ENCODE results near the gene ACTRT2. TPM values are rescaled to one million over a fixed set of nuclear protein-coding genes. Genes with fewer than 3 reads are reported as not detected.
A peak's percentile ranks its signal among the peaks of the same experiment; 100 is the strongest.

The ACTRT2 gene
- total and polyA plus RNA-seq, 2 experiments from 2014 or later: not detected

DNA sequence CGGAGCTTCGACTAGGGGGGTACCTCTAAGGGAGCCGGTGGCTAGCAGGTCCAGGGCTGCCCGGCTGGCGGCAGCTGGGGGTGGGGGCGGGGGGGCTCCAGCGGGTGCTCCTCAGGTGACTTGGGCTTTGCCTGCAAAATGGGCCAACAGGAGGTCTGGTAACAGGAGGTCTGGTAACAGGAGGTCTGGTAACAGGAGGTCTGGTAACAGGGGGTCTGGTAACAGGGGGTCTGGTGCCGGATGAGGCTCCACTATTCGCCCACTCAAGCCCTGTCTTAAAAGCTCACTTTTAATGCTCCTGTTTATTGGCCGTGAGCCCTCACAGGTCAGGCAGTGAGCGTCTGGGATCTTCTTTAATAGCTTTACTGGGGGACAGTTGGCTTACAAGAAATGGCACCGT lies 40.4 kb upstream of the ACTRT2 start:
- no peaks in the 10 kb centered on the region for H3K79me2 ChIP-seq (replicated peaks; ENCODE audit: insufficient read depth)
- H3K36me3 ChIP-seq (ENCODE audit: insufficient read depth): no peaks in the 10 kb centered on the region
- DNase-seq (ENCODE audit: low spot score): no peak
- no peak overlapping the region for H3K4me3 ChIP-seq
- peaks cover 6% of the 10 kb centered on the region; the same call in 2 of the 3 replicates for H3K4me1 Mint-ChIP-seq
- H3K9me2 ChIP-seq (ENCODE audit: insufficient read depth): no peaks in the 10 kb centered on the region
- H3K4me3 Mint-ChIP-seq: no peak overlapping the region
- peaks cover 1% of the 10 kb centered on the region; the same call in 2 of the 3 replicates for H3K36me3 Mint-ChIP-seq (ENCODE audit: low read depth)
- TF ChIP-seq, protein P1, sequence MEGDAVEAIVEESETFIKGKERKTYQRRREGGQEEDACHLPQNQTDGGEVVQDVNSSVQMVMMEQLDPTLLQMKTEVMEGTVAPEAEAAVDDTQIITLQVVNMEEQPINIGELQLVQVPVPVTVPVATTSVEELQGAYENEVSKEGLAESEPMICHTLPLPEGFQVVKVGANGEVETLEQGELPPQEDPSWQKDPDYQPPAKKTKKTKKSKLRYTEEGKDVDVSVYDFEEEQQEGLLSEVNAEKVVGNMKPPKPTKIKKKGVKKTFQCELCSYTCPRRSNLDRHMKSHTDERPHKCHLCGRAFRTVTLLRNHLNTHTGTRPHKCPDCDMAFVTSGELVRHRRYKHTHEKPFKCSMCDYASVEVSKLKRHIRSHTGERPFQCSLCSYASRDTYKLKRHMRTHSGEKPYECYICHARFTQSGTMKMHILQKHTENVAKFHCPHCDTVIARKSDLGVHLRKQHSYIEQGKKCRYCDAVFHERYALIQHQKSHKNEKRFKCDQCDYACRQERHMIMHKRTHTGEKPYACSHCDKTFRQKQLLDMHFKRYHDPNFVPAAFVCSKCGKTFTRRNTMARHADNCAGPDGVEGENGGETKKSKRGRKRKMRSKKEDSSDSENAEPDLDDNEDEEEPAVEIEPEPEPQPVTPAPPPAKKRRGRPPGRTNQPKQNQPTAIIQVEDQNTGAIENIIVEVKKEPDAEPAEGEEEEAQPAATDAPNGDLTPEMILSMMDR (conservative IDR thresholded peaks at IDR 0.05; ENCODE audit: low read depth in 2 of 2): no peak
- TF ChIP-seq, protein P2, sequence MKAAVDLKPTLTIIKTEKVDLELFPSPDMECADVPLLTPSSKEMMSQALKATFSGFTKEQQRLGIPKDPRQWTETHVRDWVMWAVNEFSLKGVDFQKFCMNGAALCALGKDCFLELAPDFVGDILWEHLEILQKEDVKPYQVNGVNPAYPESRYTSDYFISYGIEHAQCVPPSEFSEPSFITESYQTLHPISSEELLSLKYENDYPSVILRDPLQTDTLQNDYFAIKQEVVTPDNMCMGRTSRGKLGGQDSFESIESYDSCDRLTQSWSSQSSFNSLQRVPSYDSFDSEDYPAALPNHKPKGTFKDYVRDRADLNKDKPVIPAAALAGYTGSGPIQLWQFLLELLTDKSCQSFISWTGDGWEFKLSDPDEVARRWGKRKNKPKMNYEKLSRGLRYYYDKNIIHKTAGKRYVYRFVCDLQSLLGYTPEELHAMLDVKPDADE (IDR thresholded peaks at IDR 0.05): no peak
- TF ChIP-seq EZH2phosphoT487 (IDR thresholded peaks at IDR 0.05; ENCODE audit: unreplicated experiment): no peak
- no peak for TF ChIP-seq NANOG (IDR thresholded peaks at IDR 0.05; ENCODE audit: borderline replicate concordance)
- TF ChIP-seq ZNF331 (CRISPR knock-in tag; IDR thresholded peaks at IDR 0.05; ENCODE audit: low read depth): no peak
- no peak for TF ChIP-seq STAT1 (IDR thresholded peaks at IDR 0.05; ENCODE audit: unreplicated experiment)
- TF ChIP-seq POLR2AphosphoS5 (IDR thresholded peaks at IDR 0.05; ENCODE audit: low read depth): no peak
- TF ChIP-seq EZH2 (IDR thresholded peaks at IDR 0.05; ENCODE audit: low read depth, unreplicated experiment): no peak
- H2AFZ ChIP-seq: no peak overlapping the region
- no peak overlapping the region for H3K27ac Mint-ChIP-seq
- H3K27me3 ChIP-seq (ENCODE audit: insufficient read depth): no peaks in the 10 kb centered on the region
- H3K4me2 ChIP-seq: no peak overlapping the region
- H3K27me3 Mint-ChIP-seq (ENCODE audit: insufficient read depth, low read depth, poor library complexity): peaks cover 2% of the 10 kb centered on the region
- H3F3A ChIP-seq (replicated peaks; ENCODE audit: low read depth): no peaks in the 10 kb centered on the region
- no peaks in the 10 kb centered on the region for H4K20me1 ChIP-seq (replicated peaks; ENCODE audit: insufficient read depth)
- no peak overlapping the region for H3K27ac ChIP-seq (ENCODE audit: low read depth)
- H3K9me3 Mint-ChIP-seq: peaks cover 45% of the 10 kb centered on the region
- no peaks in the 10 kb centered on the region for H3K4me1 ChIP-seq (ENCODE audit: insufficient read depth)
- ATAC-seq: no peak

DNA sequence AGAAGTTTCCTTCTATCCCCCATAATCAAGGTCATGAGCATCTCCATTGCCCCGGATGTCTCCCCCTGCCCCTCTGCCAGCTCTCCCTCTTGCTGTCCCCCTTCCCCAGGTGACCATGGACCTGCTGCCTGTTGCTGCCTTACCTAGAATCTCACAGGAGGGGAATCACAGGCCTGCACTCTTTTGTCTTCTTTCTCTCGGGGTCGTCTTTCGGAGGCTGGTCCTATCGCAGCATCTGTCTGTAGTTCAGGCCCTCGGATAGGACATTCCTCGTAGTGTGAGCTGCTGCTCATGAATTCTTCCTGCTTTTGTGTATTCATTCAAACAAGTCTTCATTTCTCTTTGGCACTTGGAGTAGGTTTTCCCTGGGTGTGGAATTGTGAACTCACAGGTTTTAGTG lies 39.9 kb upstream of the ACTRT2 start:
- peak overlapping the region; percentile 47; the same call in 1 of the 2 replicates for H2AFZ ChIP-seq
- H3K27me3 Mint-ChIP-seq (ENCODE audit: insufficient read depth, low read depth, poor library complexity): peaks cover 2% of the 10 kb centered on the region
- peaks cover 46% of the 10 kb centered on the region for H3K9me3 Mint-ChIP-seq
- no peaks in the 10 kb centered on the region for H3F3A ChIP-seq (replicated peaks; ENCODE audit: low read depth)
- H3K79me2 ChIP-seq (replicated peaks; ENCODE audit: insufficient read depth): no peaks in the 10 kb centered on the region
- H3K4me2 ChIP-seq: no peak overlapping the region
- DNase-seq (ENCODE audit: low spot score) (peak; percentile 34), ATAC-seq (peak; percentile 35; the same call in 2 of the 3 replicates)
- H4K20me1 ChIP-seq (replicated peaks; ENCODE audit: insufficient read depth): no peaks in the 10 kb centered on the region
- H3K27ac ChIP-seq (ENCODE audit: low read depth): no peak overlapping the region
- no peak overlapping the region for H3K27ac Mint-ChIP-seq
- peaks cover 6% of the 10 kb centered on the region; the same call in 2 of the 3 replicates for H3K36me3 Mint-ChIP-seq (ENCODE audit: low read depth)
- H3K4me1 Mint-ChIP-seq: peaks cover 6% of the 10 kb centered on the region; the same call in 2 of the 3 replicates
- H3K36me3 ChIP-seq (ENCODE audit: insufficient read depth): no peaks in the 10 kb centered on the region
- H3K27me3 ChIP-seq (ENCODE audit: insufficient read depth): no peaks in the 10 kb centered on the region
- H3K4me1 ChIP-seq (ENCODE audit: insufficient read depth): no peaks in the 10 kb centered on the region
- H3K4me3 Mint-ChIP-seq: no peak overlapping the region
- H3K9me2 ChIP-seq (ENCODE audit: insufficient read depth): no peaks in the 10 kb centered on the region
- H3K4me3 ChIP-seq: no peak overlapping the region
- TF ChIP-seq ZNF331 (CRISPR knock-in tag; IDR thresholded peaks at IDR 0.05; ENCODE audit: low read depth) (no peak), EZH2phosphoT487 (IDR thresholded peaks at IDR 0.05; ENCODE audit: unreplicated experiment) (no peak), POLR2AphosphoS5 (IDR thresholded peaks at IDR 0.05; ENCODE audit: low read depth) (no peak), STAT1 (IDR thresholded peaks at IDR 0.05; ENCODE audit: unreplicated experiment) (no peak), CREB1 (CRISPR knock-in tag; IDR thresholded peaks at IDR 0.05; ENCODE audit: low read depth) (no peak), NANOG (IDR thresholded peaks at IDR 0.05; ENCODE audit: borderline replicate concordance) (no peak), EZH2 (IDR thresholded peaks at IDR 0.05; ENCODE audit: low read depth, unreplicated experiment) (no peak), ZNF114 (CRISPR knock-in tag; IDR thresholded peaks at IDR 0.05) (no peak)
- TF ChIP-seq, protein P2 (IDR thresholded peaks at IDR 0.05): no peak
- TF ChIP-seq, protein P1 (conservative IDR thresholded peaks at IDR 0.05; ENCODE audit: low read depth in 2 of 2): no peak
- TF ChIP-seq, protein P3, sequence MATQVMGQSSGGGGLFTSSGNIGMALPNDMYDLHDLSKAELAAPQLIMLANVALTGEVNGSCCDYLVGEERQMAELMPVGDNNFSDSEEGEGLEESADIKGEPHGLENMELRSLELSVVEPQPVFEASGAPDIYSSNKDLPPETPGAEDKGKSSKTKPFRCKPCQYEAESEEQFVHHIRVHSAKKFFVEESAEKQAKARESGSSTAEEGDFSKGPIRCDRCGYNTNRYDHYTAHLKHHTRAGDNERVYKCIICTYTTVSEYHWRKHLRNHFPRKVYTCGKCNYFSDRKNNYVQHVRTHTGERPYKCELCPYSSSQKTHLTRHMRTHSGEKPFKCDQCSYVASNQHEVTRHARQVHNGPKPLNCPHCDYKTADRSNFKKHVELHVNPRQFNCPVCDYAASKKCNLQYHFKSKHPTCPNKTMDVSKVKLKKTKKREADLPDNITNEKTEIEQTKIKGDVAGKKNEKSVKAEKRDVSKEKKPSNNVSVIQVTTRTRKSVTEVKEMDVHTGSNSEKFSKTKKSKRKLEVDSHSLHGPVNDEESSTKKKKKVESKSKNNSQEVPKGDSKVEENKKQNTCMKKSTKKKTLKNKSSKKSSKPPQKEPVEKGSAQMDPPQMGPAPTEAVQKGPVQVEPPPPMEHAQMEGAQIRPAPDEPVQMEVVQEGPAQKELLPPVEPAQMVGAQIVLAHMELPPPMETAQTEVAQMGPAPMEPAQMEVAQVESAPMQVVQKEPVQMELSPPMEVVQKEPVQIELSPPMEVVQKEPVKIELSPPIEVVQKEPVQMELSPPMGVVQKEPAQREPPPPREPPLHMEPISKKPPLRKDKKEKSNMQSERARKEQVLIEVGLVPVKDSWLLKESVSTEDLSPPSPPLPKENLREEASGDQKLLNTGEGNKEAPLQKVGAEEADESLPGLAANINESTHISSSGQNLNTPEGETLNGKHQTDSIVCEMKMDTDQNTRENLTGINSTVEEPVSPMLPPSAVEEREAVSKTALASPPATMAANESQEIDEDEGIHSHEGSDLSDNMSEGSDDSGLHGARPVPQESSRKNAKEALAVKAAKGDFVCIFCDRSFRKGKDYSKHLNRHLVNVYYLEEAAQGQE (IDR thresholded peaks at IDR 0.05; ENCODE audit: unreplicated experiment): no peak

Data from GM23338 (cell line).